ENCODE measurements around the gene FARS2.

DNA sequence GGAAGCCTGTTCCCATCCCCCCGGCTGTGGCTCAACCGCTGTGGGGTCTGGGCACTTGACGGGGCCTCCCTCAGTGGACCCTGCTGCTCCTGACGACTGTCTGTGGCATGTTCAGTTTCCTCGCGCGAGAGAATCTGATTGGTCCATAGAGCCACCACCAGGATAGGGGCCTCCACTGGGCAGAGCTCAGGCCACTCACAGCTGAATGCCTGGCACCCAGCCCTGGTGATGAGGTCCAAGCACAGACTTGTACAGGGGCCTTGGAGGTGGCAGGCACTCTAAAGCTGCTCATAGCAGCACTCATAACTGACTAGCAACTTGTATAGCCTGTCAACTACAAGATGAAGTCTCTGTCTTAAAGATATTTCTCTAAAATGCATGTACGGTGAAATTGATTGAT lies 377.4 kb downstream of the FARS2 start:
- TF ChIP-seq EZH2 (IDR thresholded peaks at IDR 0.05; ENCODE audit: borderline replicate concordance, insufficient read depth, low read length, poor library complexity, severe bottlenecking) (no peak), CTCF (IDR thresholded peaks at IDR 0.05; ENCODE audit: poor library complexity, severe bottlenecking) (no peak), POLR2AphosphoS5 (IDR thresholded peaks at IDR 0.05) (no peak), SMC3 (conservative IDR thresholded peaks at IDR 0.05; ENCODE audit: poor library complexity) (no peak), EP300 (conservative IDR thresholded peaks at IDR 0.05; ENCODE audit: poor library complexity, severe bottlenecking) (no peak)
